GM18951 (cell line): ENCODE measurements around the gene NCKAP5L.
"Not testable (repeated sequence)": the region's sequence is repeated elsewhere in the genome, so short reads cannot be mapped to it uniquely, and the experiment has no call there.

Source experiments
- POLR2A ChIP-seq: IDR thresholded peaks from 4 replicates; pipeline ENCODE4 v1.6.1; 2011; ENCODE audit warnings: mild to moderate bottlenecking; ENCODE audit not compliant: insufficient read length, insufficient read depth; ENCODE audit errors: extremely low read depth
- in situ Hi-C: fragments of 300-500 bp; cut with MboI; formaldehyde crosslinking; loops from one replicate; pipeline ENCODE4 v1.12.0; 2022; ENCODE audit warnings: low sequenced_read_pairs, mixed read lengths, inconsistent platforms; ENCODE audit not compliant: unreplicated experiment

Gene NCKAP5L, protein sequence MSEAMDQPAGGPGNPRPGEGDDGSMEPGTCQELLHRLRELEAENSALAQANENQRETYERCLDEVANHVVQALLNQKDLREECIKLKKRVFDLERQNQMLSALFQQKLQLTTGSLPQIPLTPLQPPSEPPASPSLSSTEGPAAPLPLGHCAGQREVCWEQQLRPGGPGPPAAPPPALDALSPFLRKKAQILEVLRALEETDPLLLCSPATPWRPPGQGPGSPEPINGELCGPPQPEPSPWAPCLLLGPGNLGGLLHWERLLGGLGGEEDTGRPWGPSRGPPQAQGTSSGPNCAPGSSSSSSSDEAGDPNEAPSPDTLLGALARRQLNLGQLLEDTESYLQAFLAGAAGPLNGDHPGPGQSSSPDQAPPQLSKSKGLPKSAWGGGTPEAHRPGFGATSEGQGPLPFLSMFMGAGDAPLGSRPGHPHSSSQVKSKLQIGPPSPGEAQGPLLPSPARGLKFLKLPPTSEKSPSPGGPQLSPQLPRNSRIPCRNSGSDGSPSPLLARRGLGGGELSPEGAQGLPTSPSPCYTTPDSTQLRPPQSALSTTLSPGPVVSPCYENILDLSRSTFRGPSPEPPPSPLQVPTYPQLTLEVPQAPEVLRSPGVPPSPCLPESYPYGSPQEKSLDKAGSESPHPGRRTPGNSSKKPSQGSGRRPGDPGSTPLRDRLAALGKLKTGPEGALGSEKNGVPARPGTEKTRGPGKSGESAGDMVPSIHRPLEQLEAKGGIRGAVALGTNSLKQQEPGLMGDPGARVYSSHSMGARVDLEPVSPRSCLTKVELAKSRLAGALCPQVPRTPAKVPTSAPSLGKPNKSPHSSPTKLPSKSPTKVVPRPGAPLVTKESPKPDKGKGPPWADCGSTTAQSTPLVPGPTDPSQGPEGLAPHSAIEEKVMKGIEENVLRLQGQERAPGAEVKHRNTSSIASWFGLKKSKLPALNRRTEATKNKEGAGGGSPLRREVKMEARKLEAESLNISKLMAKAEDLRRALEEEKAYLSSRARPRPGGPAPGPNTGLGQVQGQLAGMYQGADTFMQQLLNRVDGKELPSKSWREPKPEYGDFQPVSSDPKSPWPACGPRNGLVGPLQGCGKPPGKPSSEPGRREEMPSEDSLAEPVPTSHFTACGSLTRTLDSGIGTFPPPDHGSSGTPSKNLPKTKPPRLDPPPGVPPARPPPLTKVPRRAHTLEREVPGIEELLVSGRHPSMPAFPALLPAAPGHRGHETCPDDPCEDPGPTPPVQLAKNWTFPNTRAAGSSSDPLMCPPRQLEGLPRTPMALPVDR (N-terminal part only)

DNA sequence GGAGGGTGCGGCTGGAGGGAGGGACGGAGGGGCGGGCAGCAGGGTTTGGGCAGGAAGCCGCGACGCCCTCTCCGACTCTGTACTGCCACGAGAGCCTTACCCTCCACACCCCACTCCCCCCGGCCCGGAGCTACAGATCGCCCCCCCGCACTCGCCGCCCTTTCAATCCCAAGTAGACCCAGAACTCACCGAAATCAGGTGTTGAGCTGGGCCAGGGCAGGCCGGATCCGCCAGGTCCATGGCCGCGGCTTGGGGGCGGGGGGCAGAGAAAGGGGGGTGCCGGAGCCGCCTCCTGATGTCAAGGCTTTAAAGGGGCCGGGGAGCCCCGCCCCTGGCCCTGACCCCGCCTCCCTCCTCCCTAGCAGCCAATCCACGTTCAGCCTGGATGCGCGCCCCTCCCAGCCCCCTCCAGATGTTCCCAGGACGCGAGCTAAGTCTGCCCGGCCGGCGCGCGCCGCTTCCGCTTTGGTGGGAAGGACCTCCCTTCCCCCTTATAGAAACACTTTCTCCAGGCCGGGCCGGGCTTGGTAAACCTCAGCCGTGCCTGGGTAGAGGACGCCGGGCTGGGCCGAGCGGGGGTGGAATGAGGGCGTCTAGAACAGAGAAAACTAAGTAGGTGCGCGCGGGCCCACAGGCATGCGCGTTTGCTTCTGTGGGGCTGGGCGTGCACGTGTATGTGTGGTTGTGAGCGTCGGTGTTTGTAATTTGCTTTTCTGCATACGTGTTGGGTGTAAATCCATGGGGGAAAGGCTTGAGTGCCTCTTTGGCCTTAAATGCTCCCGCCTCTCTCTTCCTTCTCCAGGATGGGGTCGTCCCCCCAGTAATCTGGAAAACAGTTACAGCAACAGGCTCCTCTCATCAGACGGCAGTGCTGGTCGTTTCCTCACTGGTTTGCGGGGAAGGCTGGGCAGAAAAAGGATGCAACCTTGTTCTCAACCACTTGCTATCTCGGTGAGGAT, at the start of gene NCKAP5L:
Gene NCKAP5L (minus strand): TSS at position 281 of the 959 bp plus-strand sequence. CDS start 24,369 bp downstream, outside the sequence.
- in situ Hi-C loops: no loop called here

DNA sequence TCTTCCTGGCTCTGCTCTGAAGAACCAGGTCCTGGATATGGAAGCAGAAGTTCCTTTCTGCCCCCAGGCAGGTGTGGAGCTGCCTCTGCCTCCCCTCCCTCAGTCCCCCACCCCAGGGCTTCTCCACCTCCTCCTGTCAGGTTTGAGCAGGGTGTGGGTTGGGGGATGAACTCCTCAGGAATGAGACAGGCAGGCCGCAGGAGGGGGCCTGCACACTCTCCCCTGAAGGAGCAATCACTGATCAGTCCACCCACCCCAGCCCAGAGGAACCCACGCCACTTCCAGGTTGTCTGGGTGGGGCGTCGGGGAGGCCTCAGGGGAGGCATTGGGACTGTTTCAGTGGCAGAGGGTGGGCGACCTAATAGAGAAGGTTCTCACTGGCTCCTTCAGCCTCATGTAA, 48.9 kb upstream of the NCKAP5L start:
- TF ChIP-seq POLR2A: no peak
- in situ Hi-C loops: no loop called here

More for the DNA sequence above, at the start of gene NCKAP5L:
- TF ChIP-seq POLR2A: peak; percentile 70

DNA sequence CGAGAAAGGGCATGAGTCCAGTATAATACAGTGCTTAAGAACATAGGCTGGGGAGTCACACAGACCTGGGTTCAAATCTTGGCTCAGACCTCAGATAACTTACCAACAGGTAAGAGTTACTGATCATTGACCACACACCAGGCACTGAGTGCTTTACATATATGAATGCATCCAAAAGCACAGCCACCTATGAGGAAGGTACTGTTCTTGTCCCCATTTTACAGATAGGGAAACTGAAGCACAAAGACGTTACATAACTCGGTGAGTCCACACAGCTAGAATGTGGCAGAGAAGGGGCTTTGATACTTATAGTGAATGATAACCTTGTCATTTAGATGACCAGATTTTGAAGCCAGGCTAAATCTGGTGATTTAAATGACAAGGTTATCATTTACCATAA, 47.9 kb upstream of the NCKAP5L start:
- in situ Hi-C loops: no loop called here
- no peak for TF ChIP-seq POLR2A

DNA sequence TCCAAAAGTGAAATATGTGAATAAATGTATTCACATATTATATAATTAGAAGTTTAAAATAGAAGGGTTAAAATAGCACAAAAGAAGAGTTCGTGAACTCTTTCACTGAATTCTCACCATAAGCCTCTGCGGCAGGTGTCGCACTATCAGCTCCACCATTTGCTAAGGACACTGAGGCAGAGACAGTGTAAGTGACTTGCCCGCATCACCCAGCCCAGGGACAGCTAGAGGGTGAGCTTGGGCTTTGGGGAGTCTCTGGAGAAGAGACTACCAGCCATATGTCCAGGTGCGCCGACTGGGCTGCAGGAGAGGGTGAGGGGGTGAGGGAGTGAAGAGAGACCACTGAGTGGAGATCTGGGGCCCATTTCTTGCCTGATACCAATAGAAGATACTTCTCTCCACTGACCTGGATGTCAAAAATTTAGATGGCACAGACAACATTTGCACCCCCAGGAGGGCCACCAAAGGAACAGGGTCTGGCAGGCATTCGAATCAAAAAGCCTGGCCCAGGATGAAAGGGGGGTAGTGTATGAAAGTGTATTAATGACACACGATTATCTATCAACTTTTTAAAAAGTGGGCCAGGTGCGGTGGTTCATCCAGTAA, 47.0 kb upstream of the NCKAP5L start:
- in situ Hi-C loops: no loop called here
- no peak for TF ChIP-seq POLR2A

DNA sequence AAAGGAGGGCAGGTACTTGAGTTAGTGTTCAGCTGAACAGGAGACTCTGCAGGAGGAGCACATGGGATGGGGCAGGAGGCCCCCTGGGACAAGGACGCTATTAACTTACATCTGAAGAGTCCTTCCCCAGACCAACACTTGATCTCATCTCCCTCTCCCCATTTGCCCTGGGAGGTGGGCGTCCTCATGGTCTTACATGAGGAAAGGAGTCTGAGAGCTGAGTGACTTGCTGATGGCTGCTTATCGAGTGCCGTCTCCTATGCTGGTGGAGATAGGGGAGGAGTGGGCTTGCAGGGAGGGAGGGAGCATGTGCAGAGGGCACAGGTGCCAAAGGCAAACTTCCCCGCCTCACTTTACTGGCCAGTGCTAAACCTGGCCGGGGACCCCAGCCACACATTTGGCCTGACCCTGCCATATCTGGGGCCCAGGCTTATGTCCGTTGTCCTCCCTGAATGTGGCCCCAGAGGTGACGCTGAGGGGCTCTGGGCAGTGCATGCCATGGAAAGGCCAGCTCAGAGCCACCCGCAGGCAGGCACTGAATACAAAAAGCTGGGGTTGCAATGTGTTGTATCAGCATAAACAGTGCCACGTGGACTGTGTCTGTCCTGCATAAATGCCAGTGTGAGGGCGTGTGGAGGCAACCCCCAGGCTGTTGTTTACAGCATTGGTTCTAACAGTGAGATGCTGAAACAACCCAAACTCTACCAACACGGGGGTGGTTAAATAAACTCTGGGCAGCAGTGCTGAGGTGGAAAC, 46.1 kb upstream of the NCKAP5L start:
- TF ChIP-seq POLR2A: no peak
- in situ Hi-C loops: no loop called here

DNA sequence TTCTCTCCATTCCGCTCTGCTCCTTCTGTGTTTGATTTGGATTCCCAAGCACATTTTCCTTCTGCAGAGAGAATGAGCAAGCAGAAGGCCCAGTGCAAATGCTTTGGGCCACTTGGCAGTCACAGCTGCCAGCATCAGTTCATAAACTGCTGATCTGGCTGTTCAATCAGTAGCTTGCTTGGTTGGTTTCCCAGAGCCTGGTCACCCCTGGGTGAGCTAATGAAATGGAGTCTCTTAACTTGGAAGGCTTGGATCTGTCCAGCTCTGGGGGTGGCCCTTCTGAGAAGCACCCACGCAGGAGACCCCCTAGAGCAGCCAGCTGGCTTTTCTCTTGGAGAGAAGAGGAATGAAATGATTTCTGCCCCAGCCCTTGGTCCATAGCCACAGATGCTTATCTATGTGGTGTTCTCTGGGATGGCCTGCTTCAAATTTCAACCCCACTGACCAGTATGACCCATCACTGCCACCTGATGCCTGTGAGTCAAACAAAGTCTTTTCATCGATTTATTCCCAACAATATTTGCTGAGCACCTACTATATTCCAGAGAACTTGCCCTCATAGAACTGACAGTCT, 45.2 kb upstream of the NCKAP5L start:
- in situ Hi-C loops: no loop called here
- TF ChIP-seq POLR2A: no peak

DNA sequence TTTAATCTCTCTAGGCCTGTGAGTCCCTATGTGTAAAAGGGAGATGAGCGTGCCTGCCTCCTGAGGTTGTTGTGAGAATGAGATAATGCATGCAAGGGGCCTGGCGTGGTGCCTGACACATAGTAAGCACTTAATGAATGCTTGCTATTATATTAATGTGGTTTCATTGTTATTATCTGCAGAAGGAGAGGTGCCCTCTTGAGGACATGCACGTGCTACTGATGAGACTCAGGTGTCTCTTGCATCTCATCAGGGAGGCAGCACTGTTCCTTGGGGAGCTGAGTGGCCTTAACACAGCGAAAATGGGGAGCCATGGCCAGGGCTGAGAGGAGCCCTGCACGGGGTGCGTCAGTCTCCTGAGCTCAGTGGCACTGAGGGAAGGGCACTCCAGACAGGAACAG, 44.6 kb upstream of the NCKAP5L start:
- in situ Hi-C loops: no loop called here
- no peak for TF ChIP-seq POLR2A

DNA sequence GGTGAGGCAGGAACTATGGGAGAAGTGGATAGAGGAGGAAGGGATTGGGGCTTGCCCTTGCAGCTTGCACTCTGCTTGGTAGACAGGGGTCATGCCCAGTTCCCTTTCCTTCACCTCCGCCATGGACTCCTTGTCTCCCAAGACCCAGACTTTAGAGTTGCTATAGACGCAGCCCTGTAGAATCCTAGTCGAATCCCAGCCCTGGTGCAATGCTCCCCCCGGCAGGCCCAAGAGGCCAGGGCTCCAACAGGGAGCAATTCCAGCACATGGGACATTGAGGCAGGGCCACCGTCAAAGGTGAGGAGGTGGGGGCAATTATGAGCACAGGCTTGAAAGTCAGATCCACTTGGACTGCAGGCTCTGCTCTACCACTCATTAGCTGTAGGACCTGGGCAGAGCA, 44.2 kb upstream of the NCKAP5L start:
- in situ Hi-C loops: no loop called here
- no peak for TF ChIP-seq POLR2A

DNA sequence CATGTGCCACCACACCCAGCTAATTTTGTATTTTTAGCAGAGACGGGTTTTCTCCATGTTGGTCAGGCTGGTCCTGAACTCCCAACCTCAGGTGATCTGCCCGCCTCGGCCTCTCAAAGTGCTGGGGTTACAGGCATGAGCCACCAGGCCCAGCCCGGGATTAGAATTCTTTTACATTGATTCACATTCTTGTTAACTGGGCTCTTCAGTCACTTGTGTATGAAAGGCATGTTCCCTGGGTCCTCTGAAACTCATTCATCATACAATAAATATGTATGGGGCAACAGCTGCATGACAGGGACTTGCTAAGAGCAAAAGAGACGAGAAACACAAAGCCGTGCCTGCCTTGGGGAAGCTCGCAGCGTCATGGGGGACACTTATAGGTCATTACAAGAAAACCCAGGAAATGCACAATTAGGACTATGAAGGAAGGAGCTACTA, 43.6 kb upstream of the NCKAP5L start:
- in situ Hi-C loops: not testable (repeated sequence)

DNA sequence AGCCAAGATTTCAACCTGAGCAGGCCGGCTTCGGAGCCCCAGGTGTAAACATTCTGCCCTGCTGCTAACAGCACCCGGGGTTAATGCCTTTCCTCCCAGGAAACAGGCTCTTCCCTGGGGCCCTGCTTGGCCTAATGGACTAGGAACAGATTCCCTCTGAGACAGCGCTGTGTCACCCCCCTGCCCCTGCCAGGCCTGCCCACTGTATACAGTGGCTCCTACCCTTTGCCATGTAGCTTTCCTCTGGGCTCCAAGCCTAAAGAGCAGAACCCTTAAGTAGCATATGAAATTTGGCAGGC, 43.0 kb upstream of the NCKAP5L start:
- in situ Hi-C loops: no loop called here
- no peak for TF ChIP-seq POLR2A
